Testis (tissue), 2 donors: Measurements from ENCODE around the gene MRPL48.

Source experiments
- CTCF ChIP-seq, 3 experiments: fragments of 450-650 bp in 2 of 3; fragments of 200-600 bp in 1 of 3; sonication (generic) in 1 of 3; IDR thresholded peaks; one replicate each; pipeline ENCODE4 v1.5.1; 2016 to 2019; ENCODE audit warnings: antibody characterized with exemption in 3 of 3, mild to moderate bottlenecking in 2 of 3, moderate library complexity in 1 of 3
- POLR2A ChIP-seq: fragments of 450-650 bp; IDR thresholded peaks from one replicate; pipeline ENCODE4 v1.6.1; 2017; ENCODE audit warnings: antibody characterized with exemption, mild to moderate bottlenecking, moderate library complexity

GRCh38 chr11:73810637-73811036 is 23.0 kb downstream of the MRPL48 start:
- TF ChIP-seq POLR2A (no peak), CTCF (IDR thresholded peaks at IDR 0.05) (no peak)
